ENCODE measurements around the gene CNTNAP3. TPM values are rescaled to one million over a fixed set of nuclear protein-coding genes. Genes with fewer than 3 reads are reported as not detected.
"Not testable (repeated sequence)": the region's sequence is repeated elsewhere in the genome, so short reads cannot be mapped to it uniquely, and the experiment has no call there.

Gene CNTNAP3
- not detected in 2 replicates for total RNA-seq

GRCh38 chr9:39287980-39288379 is at the start of gene CNTNAP3:
TSS of gene CNTNAP3 (minus strand) at chr9:39288167. CDS start at chr9:39288064, 103 bp downstream.
- H3K4me3 Mint-ChIP-seq (ENCODE audit: low read depth); intact Hi-C loops (cut with micrococcal nuclease); DNase-seq (ENCODE audit: low spot score); H3K9me3 Mint-ChIP-seq; H3K36me3 Mint-ChIP-seq (ENCODE audit: low read depth); H3K27ac Mint-ChIP-seq; H3K27me3 Mint-ChIP-seq (ENCODE audit: low read depth); H3K4me1 Mint-ChIP-seq (ENCODE audit: low read depth): not testable (repeated sequence)

- H3K9me3 Mint-ChIP-seq; H3K27ac Mint-ChIP-seq; H3K4me3 Mint-ChIP-seq (ENCODE audit: low read depth); H3K36me3 Mint-ChIP-seq (ENCODE audit: low read depth); H3K4me1 Mint-ChIP-seq (ENCODE audit: low read depth); H3K27me3 Mint-ChIP-seq (ENCODE audit: low read depth); DNase-seq (ENCODE audit: low spot score); intact Hi-C loops (cut with micrococcal nuclease): not testable (repeated sequence)
Measured at GRCh38 chr9:39279995-39280394, 8.0 kb downstream of the CNTNAP3 start.

GRCh38 chr9:39242513-39242912 is 45.5 kb downstream of the CNTNAP3 start:
- H3K4me3 Mint-ChIP-seq (ENCODE audit: low read depth); H3K4me1 Mint-ChIP-seq (ENCODE audit: low read depth); H3K36me3 Mint-ChIP-seq (ENCODE audit: low read depth); intact Hi-C loops (cut with micrococcal nuclease); H3K9me3 Mint-ChIP-seq; DNase-seq (ENCODE audit: low spot score); H3K27ac Mint-ChIP-seq; H3K27me3 Mint-ChIP-seq (ENCODE audit: low read depth): not testable (repeated sequence)

- intact Hi-C loops (cut with micrococcal nuclease); H3K4me3 Mint-ChIP-seq (ENCODE audit: low read depth); H3K9me3 Mint-ChIP-seq; H3K27me3 Mint-ChIP-seq (ENCODE audit: low read depth); H3K36me3 Mint-ChIP-seq (ENCODE audit: low read depth); H3K27ac Mint-ChIP-seq; H3K4me1 Mint-ChIP-seq (ENCODE audit: low read depth); DNase-seq (ENCODE audit: low spot score): not testable (repeated sequence)
Measured at GRCh38 chr9:39232130-39232991, 55.6 kb downstream of the CNTNAP3 start.

GRCh38 chr9:39215976-39216375 is 72.0 kb downstream of the CNTNAP3 start:
- H3K4me3 Mint-ChIP-seq (ENCODE audit: low read depth); H3K36me3 Mint-ChIP-seq (ENCODE audit: low read depth); H3K27ac Mint-ChIP-seq; H3K9me3 Mint-ChIP-seq; H3K27me3 Mint-ChIP-seq (ENCODE audit: low read depth); intact Hi-C loops (cut with micrococcal nuclease); DNase-seq (ENCODE audit: low spot score); H3K4me1 Mint-ChIP-seq (ENCODE audit: low read depth): not testable (repeated sequence)

GRCh38 chr9:39209773-39210172 is 78.2 kb downstream of the CNTNAP3 start:
- H3K4me3 Mint-ChIP-seq (ENCODE audit: low read depth); DNase-seq (ENCODE audit: low spot score); H3K36me3 Mint-ChIP-seq (ENCODE audit: low read depth); H3K27ac Mint-ChIP-seq; H3K4me1 Mint-ChIP-seq (ENCODE audit: low read depth); H3K9me3 Mint-ChIP-seq; intact Hi-C loops (cut with micrococcal nuclease); H3K27me3 Mint-ChIP-seq (ENCODE audit: low read depth): not testable (repeated sequence)

GRCh38 chr9:39206643-39207042 is 81.3 kb downstream of the CNTNAP3 start:
- H3K4me3 Mint-ChIP-seq (ENCODE audit: low read depth) = not testable (repeated sequence)

GRCh38 chr9:39205842-39206241 is 82.1 kb downstream of the CNTNAP3 start:
- H3K4me3 Mint-ChIP-seq (ENCODE audit: low read depth); H3K27me3 Mint-ChIP-seq (ENCODE audit: low read depth); H3K9me3 Mint-ChIP-seq; H3K4me1 Mint-ChIP-seq (ENCODE audit: low read depth); DNase-seq (ENCODE audit: low spot score); H3K27ac Mint-ChIP-seq; intact Hi-C loops (cut with micrococcal nuclease); H3K36me3 Mint-ChIP-seq (ENCODE audit: low read depth): not testable (repeated sequence)

More at GRCh38 chr9:39206643-39207042, 81.3 kb downstream of the CNTNAP3 start:
- H3K27ac Mint-ChIP-seq; H3K27me3 Mint-ChIP-seq (ENCODE audit: low read depth); DNase-seq (ENCODE audit: low spot score); intact Hi-C loops (cut with micrococcal nuclease); H3K36me3 Mint-ChIP-seq (ENCODE audit: low read depth); H3K4me1 Mint-ChIP-seq (ENCODE audit: low read depth); H3K9me3 Mint-ChIP-seq: not testable (repeated sequence)

- H3K9me3 Mint-ChIP-seq; intact Hi-C loops (cut with micrococcal nuclease); H3K36me3 Mint-ChIP-seq (ENCODE audit: low read depth): not testable (repeated sequence)
Measured at GRCh38 chr9:39200412-39200811, 87.6 kb downstream of the CNTNAP3 start.

GRCh38 chr9:39198000-39198709 is 89.8 kb downstream of the CNTNAP3 start:
- H3K27me3 Mint-ChIP-seq (ENCODE audit: low read depth); DNase-seq (ENCODE audit: low spot score); H3K4me3 Mint-ChIP-seq (ENCODE audit: low read depth); H3K36me3 Mint-ChIP-seq (ENCODE audit: low read depth); H3K9me3 Mint-ChIP-seq; H3K4me1 Mint-ChIP-seq (ENCODE audit: low read depth); H3K27ac Mint-ChIP-seq; intact Hi-C loops (cut with micrococcal nuclease): not testable (repeated sequence)

More at GRCh38 chr9:39200412-39200811, 87.6 kb downstream of the CNTNAP3 start:
- H3K27me3 Mint-ChIP-seq (ENCODE audit: low read depth); H3K4me3 Mint-ChIP-seq (ENCODE audit: low read depth); DNase-seq (ENCODE audit: low spot score); H3K4me1 Mint-ChIP-seq (ENCODE audit: low read depth); H3K27ac Mint-ChIP-seq: not testable (repeated sequence)

- H3K4me1 Mint-ChIP-seq (ENCODE audit: low read depth); H3K27ac Mint-ChIP-seq; H3K36me3 Mint-ChIP-seq (ENCODE audit: low read depth); H3K9me3 Mint-ChIP-seq; H3K27me3 Mint-ChIP-seq (ENCODE audit: low read depth); H3K4me3 Mint-ChIP-seq (ENCODE audit: low read depth); DNase-seq (ENCODE audit: low spot score); intact Hi-C loops (cut with micrococcal nuclease): not testable (repeated sequence)
Measured at GRCh38 chr9:39171370-39171769, 116.6 kb downstream of the CNTNAP3 start.

- H3K27me3 Mint-ChIP-seq (ENCODE audit: low read depth); intact Hi-C loops (cut with micrococcal nuclease); H3K36me3 Mint-ChIP-seq (ENCODE audit: low read depth); H3K27ac Mint-ChIP-seq; H3K9me3 Mint-ChIP-seq; H3K4me1 Mint-ChIP-seq (ENCODE audit: low read depth); DNase-seq (ENCODE audit: low spot score); H3K4me3 Mint-ChIP-seq (ENCODE audit: low read depth): not testable (repeated sequence)
Measured at GRCh38 chr9:39157714-39158113, 130.3 kb downstream of the CNTNAP3 start.

- intact Hi-C loops (cut with micrococcal nuclease); H3K4me1 Mint-ChIP-seq (ENCODE audit: low read depth); H3K27ac Mint-ChIP-seq; H3K36me3 Mint-ChIP-seq (ENCODE audit: low read depth); H3K27me3 Mint-ChIP-seq (ENCODE audit: low read depth); H3K9me3 Mint-ChIP-seq; DNase-seq (ENCODE audit: low spot score); H3K4me3 Mint-ChIP-seq (ENCODE audit: low read depth): not testable (repeated sequence)
Measured at GRCh38 chr9:39132826-39133552, 155.0 kb downstream of the CNTNAP3 start.
